Measurements from ENCODE around the gene ITPRID2.

Gene ITPRID2

GRCh38 chr2:181882246-181883020, 9.1 kb upstream of the ITPRID2 start:
- no peak for DNase-seq

DNA sequence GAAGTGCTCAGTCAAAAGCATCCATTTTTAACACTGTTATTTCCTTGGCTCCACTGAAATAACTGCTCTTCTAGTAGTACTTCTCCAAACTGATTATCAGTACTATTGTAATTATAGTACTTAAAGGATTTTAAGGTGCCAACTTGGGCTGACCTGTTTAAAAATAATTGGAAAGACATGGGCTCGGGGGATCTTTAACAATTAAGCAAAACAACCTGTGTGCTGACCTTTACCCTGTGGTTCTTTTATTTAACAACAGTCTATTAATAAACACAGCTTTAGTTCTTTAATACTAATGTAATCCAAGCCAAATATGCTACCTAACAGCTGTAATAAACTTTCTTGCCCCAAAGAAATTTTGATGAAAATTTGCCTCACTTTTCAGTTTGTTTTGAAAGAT, 6.9 kb upstream of the ITPRID2 start:
- DNase-seq, result no peak

DNA sequence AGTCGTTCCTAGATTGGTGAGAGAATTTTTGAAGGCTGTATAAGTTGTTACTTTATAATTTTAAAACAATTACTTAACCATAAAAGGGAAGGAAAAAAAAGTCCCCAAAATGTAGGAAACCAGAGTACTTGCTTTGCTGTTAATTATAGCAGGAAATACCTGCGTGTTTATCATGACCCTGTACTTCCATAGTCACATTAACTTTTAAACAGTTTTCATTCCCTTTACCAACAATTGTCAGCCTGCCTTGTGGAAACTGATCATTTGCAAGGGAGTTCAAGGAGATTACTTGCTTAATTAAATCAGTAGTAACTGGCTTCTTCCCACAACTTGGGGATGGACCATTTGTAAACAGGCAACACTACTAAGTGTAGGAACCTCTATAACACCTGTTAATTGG, 6.4 kb upstream of the ITPRID2 start:
- DNase-seq, result no peak

- no peak for DNase-seq
Observed at GRCh38 chr2:181886192-181886591, 5.3 kb upstream of the ITPRID2 start.

DNA sequence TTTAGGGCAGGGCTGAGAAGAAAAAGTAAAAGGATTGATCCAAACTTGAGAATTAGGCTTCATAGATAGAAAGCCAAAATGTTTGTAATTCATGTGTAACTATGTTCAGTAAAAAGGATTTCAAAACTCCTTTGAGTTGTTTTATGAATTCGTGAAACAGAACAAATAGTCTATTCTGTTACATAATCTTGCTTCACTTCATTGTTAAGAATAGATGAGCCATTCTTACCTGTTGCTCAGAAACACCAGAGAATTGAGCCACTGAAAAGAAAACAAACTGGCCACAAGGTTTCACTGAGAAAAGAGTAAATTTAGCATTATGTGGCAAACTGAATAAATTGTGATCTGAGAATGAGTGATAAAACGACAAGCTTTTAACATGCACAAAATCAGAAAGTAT, 4.5 kb upstream of the ITPRID2 start:
- DNase-seq, result no peak

GRCh38 chr2:181889776-181890175, 1.8 kb upstream of the ITPRID2 start:
- DNase-seq, result no peak

GRCh38 chr2:181890271-181890670, 1.3 kb upstream of the ITPRID2 start:
- no peak for DNase-seq

DNA sequence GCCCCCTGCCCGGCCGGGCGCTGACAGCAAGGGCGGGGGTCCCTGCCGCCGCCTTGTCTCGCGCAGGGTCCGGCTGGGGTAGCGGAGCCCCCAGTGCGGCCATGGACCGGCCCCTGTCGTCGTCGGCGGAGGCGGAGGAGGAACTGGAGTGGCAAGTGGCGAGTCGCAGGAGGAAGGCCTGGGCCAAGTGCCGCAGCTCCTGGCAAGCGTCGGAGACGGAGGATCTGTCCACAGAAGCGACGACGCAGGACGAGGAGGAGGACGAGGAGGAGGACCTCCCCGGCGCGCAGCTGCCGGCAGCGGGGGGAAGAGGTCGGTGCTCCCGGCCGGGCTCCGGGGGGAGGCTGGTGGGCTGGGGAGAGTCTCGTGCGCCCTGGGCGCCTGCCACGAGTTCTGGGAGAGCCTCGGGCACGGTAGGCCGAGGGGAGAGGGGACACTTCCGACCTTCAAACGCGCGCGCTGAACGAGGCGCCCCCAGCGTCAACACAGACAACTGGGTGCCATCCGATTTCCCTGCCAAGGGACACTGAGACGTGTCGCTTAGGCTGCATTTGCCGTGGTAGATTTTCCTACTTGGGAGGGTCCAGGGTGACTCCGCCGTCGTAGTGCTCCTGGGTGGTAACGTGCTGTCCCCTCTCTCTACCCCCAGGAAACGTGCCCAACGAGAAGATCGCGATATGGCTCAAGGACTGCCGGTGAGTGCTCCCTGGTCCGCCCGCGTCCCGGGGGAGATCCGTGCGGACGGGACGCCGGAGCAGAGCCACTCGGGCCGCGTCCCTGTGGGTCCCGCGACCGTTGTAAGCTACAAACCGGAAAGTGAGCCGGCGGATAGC, 652 bp downstream of the ITPRID2 start:
- DNase-seq, result no peak

GRCh38 chr2:181892799-181893435, 1.4 kb downstream of the ITPRID2 start:
- no peak for DNase-seq

DNA sequence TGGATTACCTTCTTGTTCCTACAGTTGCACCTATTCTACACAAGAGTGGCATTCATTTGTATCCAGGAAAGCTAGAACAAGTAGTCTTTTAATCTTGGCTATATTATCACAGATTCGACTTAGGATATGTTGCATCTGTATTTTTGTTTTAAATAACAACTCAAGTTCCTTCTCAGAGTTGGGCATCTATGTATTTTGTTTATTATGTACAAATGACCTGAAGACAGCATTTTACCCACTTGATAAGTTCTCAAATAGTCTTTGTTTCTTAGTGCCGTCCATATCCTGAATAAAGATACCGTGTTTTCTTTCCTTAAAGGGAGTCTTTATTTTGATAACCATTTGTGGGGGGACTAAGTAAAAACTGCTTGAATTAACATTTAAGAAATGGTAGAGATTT, 2.9 kb downstream of the ITPRID2 start:
- no peak for DNase-seq

DNA sequence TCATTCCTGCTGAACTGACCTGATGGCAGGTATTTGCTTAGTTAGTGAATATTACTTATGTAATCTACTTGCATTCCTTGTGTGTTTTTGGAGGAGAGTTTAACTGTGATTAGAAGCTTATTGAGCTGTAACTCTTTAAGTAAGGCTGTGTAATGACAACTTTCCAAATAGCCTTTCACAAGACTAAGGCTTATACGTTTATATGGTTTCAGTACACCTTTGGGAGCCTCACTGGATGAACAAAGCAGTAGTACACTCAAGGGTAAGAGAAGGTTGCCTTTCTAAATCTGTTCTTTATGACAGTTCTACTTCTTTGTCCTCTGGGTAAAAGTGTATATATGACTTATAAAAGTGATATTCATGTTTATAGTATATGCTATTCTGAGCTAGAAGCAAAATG, 4.3 kb downstream of the ITPRID2 start:
- no peak for DNase-seq

GRCh38 chr2:181896286-181896685, 4.8 kb downstream of the ITPRID2 start:
- no peak for DNase-seq

DNA sequence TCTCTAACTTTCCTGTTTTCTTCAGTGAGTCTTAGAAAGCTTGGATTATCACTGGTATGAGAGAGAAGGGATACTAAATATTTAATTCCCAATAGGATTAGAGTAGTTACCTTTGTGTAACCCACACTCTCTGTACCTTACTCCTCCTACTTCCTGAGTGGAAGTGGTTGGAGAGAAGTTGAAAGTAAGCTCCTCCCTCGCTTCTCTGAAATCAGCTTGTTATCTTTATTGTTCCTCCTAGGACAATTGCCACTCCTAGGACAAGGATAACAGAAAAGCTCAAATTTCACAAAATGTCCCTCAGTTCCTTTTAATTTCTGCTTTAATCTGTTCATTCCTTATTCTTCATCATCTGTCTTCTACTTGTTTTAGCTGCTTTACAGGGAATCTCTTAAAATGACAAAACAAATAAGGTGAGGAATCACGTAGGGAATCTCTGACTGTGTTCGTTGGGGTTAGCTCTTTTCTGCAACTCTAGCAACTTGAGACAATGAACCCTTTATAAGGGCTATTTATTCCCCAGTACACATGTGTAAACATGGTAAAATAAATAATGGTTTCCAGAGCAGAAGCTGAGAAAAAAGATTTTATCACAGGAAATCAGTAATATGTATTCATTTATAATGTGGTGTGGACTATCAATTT, 8.6 kb downstream of the ITPRID2 start:
- no peak for DNase-seq

- no peak for DNase-seq
Observed at GRCh38 chr2:181902625-181903024, 11.1 kb downstream of the ITPRID2 start.

DNA sequence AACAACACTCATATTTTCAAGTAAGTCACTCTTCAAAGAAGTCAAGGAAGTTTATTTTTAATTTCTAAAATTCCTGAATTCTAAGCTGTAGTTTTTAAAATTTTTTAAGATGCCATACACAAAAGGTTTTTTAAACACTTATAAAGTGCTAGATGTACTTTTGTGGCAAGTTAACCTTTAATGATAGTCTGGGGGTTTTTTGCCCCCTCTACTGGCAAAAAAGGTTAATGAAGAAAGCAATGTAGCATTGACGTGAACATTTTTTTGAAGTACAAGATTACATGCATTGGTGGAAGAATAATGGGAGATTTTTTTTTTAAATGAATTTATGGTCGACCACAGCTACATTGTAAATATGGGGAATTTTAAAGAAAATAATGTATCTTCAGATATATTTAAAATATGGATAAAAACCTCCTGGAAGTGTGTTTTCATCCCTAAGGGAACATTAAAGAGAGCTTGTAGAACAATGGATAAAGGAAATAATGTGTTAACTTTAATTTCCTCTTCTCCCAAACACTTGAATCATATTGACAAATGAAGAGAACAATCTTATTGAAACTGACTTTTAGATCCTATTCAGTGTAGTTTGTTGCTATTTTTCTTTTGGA, 12.6 kb downstream of the ITPRID2 start:
- no peak for DNase-seq

DNA sequence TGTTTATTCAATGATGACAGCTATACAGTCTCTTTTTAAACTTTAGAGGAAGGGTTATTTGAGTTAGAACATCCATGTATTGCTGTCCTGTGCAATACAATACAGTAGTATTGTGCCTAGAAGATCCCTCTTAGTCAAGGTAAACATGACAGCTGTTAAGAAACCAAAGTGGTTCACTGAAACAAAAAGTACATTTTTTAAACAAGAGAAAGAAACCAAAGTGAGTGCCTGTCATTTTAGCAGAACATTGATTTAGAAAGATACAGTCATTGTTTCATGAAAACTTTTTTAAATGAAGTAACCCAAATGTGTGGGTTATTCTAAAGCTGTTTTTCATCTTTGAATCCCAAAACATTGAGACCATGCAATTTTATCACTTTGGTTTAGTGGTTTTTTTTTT, 15.5 kb downstream of the ITPRID2 start:
- DNase-seq, result no peak

- no peak for DNase-seq
Observed at GRCh38 chr2:181907635-181908034, 16.1 kb downstream of the ITPRID2 start.

- DNase-seq, result no peak
Observed at GRCh38 chr2:181910028-181910831, 18.7 kb downstream of the ITPRID2 start.

GRCh38 chr2:181911830-181912229, 20.3 kb downstream of the ITPRID2 start:
- DNase-seq, result no peak

GRCh38 chr2:181915102-181915501, 23.6 kb downstream of the ITPRID2 start:
- DNase-seq, result no peak

- no peak for DNase-seq
Observed at GRCh38 chr2:181916726-181917718, 25.5 kb downstream of the ITPRID2 start.
